Glomerular visceral epithelial cell (primary cell): ENCODE measurements around the gene C16orf54.
"Not testable (repeated sequence)": the region's sequence is repeated elsewhere in the genome, so short reads cannot be mapped to it uniquely, and the experiment has no call there.

Experiments used
- DNase-seq: peaks from one replicate; pipeline ENCODE4 v3.0.0-alpha.2; 2016; ENCODE audit errors: extremely low spot score

C16orf54 gene

DNA sequence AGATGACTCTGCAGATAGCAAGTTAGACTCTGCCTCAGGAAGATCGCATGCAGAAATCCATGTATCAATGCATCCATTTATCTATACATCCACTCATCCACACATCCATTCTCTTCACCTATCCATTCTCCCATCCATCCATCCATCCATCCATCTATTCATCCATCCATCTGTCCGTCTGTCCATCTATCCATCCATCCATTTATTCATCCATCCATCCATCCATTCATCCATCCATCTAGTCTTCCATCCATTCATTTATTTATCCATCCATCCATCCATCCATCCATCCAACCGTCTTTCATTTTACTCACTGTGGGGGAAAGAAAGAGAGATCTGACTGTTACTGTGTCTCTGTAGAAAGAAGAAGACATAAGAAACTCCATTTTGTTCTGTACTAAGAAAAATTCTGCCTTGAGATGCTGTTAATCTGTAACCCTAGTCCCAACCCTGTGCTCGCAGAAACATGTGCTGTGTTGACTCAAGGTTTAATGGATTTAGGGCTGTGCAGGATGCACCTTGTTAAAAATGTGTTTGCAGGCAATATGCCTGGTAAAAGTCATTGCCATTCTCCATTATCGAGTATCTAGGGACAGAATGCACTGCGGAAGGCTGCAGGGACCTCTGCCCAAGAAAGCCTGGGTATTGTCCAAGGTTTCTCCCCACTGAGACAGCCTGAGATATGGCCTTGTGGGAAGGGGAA is 5.7 kb downstream of the C16orf54 start:
- DNase-seq: not testable (repeated sequence)

DNA sequence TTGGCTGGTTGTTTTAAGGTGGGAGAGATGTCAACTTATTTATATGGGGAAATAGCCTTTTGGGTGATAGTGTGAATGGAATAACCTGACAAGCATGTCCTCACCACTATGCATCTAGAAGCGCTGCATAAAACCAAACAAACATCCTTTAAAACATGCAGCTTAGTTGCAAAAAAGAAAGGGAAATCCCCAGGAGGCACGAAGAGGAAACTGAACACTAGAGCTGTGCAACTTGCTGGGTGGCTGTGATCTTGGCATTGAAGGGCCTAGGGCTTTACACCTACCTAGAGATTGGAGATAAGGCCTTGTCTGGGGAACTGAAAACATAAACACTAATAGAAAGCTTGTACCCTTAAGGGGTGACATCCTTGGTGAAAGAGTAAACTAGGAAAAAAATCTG is 7.3 kb downstream of the C16orf54 start:
- DNase-seq: no peak

DNA sequence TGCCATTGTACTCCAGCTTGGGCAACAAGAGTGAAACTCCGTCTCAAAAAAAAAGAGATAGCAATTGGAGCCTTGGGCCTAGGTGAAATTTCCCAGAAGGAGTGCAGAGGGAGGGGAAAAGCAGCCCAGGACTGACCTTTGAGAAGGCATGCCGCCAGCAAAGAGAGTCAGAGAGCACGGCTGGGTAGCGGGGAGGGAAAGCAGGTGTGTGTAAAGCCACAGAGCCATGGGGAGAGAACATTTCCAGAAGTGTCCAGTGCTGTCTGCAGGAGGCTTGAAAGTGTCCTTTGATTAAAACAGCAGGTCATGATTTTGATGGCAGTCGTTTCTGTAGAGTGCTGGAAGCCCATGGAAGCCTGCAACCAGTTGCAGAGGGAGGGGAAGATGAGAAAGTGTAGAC is 8.1 kb downstream of the C16orf54 start:
- DNase-seq: no peak

DNA sequence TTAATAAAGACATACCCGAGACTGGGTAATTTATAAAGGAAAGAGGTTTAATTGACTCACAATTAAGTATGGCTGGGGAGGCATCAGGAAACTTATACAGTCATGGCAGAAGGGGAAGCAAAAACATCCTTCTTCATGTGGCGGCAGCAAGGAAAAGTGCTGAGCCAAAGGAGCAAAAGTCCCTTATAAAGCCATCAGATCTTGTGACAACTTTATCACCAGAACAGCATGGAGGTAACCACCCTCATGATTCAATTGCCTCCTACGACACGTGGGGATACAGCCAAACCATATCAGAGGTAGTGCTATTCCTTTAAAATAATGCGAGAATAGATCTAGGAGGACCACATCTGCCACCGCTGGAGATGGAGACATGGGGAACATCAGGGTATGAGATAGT is 9.0 kb downstream of the C16orf54 start:
- DNase-seq: no peak

DNA sequence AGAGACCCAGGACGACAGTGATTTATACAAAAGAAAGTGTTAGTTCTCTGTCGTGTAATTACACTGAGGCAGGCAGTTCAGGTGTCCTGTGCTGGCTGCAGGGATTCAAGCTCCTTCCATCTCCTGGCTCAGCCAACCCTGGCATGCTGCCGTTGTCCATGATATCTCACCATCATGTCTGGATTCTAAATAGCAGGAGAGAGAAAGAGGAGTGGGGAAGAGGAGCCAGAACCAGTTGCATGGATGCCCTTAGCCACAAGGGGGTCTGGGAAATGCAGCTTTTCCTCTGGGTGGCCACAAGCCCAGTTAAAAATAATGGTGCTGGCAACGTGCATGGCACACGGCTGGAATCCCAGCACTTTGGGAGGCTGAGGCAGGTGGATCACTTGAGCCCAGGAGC is 9.7 kb downstream of the C16orf54 start:
- DNase-seq: no peak

DNA sequence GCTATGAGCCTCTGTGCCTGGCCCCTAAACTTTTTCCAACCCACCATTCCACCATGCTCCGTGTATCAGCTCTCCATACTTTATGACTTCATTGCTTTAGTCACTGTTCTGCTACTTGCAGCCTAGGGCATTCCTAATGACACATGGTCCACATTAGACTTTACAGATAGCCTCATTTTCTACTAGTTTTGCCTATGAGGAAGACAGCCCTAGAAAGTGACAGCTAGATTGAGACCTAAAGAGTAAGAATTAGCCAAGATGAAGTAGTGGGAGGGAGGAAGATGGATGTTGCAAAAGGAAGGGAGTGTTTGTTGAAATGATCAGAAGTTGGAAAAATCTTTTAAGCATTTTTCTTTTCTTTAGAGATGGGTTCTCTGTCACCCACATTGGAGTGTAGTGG is 11.0 kb downstream of the C16orf54 start:
- no peak for DNase-seq

DNA sequence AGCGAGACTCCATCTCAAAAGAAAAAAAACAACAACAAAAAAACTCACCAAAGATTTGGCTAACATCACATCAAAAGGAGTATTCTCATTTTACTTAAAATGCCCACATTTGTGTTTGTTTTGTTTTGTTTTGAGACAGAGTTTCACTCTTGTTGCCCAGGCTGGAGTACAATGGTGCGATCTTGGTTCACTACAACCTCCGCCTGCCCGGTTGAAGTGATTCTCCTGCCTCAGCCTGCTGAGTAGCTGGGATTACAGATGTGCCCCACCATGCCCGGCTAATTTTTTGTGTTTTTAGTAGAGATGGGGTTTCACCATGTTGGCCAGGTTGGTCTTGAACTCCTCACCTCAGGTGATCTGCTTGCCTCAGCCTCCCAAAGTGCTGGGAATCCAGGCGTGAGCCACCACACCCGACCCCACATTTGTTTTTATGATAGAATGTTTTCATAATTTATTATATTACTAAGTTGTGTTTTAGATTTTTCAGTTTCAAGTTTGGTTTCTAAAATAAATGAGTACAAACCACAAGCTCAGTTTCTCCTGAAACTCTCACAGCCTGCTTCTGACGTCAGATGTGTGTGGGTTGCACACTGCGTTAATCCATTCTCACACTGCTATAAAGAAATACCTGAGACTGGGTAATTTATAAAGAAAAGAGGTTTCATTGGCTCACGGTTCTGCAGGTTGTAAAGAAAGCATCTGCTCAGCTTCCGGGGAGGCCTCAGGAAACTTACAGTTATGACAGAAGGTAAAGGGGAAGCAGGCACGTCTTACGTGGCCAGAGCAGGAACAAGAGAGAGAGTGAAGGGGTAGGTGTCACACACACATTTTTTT is 13.8 kb downstream of the C16orf54 start:
- DNase-seq: not testable (repeated sequence)

DNA sequence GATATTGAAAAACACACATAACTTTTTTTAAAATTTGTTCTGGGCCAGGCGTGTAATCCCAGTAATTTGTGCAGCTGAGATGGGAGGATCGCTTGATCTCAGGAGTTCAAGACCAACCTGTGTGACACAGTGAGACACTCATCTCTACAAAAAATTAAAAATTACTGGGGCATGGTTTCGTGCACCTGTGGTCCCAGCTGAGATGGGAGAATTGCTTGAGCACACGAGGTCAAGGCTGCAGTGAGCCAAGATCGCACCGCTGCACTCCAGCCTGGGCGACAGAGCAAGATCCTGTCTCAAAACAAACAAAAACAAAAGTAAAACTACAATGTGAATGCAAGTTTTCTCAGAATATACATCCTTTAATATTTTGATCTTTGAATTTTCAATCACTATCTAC is 15.1 kb downstream of the C16orf54 start:
- DNase-seq: no peak

DNA sequence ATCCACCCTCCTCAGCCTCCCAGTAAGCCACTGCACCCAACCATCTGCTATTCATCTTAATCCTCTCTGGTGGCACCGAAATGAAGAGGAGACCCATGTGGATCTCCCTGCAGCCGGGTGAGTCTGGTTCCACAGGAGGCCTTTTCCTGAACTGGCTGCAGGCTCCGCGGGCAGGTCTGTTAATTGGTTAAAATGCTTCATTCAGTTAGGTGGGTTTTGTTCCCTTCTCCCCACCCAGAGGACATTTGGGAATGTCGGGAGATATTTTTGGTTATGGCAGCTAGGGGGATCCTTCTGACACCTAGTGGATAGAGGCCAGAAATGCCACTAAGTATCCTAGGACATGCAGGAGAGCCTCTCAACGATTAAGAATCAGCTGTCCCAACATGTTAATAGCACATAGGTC is 16.7 kb downstream of the C16orf54 start:
- peak; percentile 42 for DNase-seq

DNA sequence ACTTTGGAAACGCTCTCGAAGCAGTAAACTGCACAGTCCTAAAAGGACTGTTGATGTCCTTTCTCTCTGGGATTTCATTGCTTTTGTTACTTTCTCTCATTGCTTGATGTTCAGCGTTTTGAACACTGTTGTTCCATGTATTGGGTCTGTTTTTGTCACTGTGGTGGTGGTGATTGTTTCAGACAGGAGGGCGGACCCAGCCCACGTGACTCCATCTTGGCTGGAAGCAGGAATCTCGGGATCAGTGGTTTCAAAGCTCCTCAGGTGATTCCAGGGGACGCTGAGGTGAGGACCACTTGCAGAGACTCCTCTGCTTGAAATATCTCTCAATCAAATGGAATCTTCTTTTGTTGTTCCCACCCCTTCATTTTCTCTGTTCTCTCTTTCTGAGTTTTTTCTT is 18.3 kb downstream of the C16orf54 start:
- DNase-seq: no peak

DNA sequence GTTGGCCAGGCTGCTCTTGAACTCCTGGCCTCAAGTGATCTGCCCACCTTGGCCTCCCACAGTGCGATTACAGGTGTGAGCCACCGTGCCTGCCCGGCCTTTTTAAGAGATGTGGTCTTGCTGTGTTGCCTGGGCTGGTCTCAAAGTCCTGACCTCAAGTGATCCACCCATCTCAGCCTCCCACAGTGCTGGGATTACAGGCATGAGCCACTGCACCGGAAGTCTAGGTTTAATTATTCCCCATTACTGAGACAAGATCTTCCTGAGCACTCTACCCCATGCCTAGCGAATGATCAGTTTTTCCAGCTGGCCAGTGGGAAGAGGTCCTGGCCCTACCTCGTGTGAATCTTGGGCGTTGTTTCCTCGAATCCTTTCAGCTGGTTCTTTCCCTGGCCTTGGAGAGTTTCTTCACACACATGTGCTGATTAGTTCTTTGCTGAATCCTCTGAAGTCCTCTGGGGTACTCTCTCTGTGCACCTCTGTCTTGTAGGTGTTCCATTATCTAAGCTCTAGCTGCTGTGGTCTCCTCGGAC is 18.9 kb downstream of the C16orf54 start:
- no peak for DNase-seq

DNA sequence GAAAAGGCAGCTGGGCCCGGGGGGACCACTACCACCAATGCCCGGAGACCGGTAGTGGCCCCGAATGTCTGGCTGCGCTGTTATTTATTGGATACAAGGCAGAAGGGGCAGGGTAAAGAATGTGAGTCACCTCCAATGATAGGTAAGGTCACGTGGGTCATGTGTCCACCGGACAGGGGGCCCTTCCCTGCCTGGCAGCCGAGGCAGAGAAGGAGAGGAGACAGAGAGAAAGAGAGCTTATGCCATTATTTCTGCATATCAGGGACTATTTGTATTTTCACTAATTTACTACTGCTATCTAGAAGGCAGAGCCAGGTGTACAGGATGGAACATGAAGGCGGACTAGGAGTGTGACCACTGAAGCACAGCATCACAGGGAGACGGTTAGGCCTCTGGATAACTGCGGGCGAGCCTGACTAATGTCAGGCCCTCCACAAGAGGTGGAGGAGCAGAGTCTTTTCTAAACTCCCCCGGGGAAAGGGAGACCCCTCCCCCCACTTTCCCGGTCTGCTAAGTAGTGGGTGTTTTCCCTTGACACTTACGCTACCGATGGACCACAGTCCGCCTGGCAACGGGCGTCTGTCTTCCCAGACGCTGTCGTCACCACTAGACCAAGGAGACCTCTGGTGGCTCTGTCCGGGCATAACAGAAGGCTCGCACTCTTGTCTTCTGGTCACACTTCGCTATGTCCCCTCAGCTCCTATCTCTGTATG is 24.5 kb downstream of the C16orf54 start:
- DNase-seq: peak; percentile 70

DNA sequence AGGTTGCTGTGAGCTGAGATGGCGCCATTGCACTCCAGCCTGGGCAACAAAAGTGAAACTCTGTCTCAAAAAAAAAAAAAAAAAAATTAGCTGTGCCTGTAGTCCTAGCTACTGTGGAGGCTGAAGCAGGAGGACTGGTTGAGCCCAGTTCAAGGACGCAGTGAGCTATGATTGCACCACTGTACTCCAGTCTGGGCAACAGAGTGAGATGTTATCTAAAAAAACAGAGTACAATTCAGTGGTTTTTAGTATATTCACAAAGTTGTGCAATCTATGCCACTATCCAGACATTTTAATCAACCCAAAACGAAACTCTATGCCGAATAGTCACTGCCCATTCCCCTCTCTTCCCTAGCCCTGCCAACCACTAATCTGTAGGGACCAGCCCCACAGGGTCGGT is 25.1 kb downstream of the C16orf54 start:
- no peak for DNase-seq

DNA sequence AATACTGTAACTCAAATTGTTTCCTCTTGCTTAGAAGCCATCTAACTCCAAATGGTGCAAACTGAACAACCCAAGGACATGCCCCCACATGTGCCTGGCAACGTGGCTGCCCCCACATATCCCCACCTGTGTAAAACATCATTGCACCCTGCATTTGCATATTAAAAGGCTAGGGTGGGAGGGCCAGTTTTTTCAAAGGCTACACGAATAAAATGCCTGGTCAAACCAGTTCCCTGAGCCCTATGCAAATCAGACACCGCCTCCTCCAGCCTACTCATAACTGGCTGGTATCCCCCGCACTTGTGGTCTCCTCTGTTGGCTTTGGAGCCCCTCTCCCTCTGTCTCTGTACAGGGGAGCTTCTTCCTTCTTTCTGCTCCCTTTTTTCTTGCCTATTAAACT is 26.7 kb downstream of the C16orf54 start:
- DNase-seq: no peak

DNA sequence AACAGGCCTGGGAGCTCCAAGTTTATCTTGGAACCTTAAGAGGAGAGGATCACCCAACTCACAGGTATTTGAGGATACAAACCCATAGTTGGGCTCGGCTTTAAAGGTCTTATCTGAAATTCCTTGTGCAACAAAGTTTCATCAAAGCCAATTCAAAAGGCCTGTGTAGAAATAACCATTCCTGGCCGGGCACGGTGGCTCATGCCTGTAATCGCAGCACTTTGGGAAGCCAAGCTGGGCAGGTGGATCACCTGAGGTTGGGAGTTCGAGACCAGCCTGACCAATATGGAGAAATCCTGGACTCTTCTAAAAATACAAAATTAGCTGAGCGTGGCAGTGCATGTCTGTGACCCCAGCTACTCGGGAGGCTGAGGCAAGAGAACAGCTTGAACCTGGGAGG is 28.7 kb downstream of the C16orf54 start:
- no peak for DNase-seq

DNA sequence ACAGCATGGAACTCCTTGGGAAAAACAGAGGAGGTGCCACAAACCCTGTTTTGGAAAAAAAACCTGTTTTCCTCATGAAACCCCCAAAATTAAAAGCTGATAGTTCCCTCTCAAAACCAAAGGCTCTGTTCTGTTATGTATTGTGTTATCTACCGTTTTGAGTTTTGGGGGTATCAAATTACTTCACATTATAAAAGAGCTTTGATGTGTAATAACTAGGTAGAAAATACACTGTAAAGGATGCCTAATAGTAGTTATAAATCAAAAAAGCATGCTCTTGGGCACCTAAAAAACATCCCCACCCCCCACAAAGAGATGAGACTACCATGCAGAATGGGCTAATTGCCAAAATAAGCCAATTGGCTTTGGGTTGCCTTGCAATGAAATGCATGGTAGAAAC is 30.8 kb downstream of the C16orf54 start:
- no peak for DNase-seq

DNA sequence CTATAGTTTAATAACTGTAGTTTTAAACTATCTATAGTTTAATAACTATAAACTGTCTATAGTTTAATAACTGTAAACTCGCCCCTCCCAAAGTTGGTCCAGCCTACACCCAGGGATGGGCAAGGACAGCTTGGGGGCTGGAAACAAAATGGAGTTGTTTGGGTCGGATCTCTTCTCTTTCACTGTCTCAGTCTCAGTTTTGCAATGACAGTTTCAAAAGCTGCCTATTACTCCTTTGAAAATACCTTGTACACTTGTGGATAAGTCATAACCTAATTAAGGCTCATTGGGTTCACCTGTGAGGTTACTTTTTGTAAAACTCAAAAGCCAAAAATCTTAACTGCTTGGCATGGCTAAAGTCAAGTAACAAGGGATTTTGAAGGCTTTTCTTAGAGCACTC is 31.4 kb downstream of the C16orf54 start:
- DNase-seq: no peak

DNA sequence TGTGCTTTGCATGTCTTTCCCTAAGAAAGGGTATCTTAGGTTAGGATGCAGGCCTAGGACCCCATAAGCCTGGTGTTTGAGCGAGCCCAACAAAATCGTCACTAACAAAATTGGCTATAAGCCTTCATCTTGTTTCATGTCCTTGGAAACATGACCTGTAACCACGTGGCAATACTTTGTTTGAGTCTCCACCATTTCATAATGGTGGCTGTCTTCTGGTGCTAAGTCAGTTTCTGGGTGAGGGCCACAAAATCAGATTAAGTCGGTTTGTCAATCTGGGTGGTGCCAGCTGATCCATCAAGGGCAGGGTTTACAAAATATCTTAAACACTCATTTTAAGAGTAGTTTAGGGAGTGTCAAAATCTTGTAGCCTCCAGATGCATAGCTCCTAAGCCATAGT is 33.0 kb downstream of the C16orf54 start:
- DNase-seq: no peak

DNA sequence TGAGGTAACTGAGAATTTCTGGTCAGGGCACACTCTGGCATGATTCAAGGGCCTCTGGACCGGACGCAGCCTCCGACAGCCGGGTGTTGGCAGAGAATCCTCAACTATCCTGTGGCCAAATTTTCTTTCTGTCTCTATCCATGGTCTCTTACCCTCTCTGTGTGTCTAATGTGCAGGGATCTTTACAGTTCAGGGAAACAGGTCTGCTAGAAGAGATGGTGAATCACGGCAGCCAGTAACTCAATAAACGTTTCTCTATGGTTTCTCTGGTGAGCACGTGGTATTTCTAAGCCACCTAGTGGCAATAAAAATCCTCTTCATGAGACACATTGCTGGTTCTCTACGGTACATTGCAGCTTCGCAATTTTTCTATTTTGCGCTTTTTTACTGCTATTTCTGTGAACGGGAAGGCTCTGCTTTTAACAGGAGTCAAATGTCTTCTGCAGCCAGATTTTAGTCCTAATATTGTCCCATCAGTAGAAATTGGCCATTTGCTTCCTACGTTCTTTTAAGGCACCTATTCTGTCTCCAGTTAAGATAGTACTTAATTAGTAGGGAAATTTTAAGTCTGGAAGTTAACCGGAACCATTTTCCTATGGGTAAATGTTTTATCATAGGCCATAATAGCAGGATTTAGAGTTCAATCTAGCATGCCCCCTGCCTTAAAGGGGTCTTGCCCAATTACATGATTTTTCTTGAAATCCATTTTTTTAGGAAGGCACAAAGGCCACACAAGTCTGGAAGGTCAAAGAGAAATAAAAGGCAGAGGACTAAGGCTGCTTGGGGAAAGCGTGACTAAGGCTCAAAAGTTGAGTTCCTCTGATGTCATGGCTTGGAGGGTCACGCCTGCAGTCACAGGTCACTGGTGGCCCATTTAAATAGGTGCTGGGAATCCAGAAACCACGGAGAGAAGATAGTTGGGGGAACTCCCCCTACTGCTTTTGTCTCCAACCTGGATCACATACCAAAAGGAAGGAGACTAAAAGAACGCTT is 35.3 kb downstream of the C16orf54 start:
- DNase-seq: peak; percentile 58

DNA sequence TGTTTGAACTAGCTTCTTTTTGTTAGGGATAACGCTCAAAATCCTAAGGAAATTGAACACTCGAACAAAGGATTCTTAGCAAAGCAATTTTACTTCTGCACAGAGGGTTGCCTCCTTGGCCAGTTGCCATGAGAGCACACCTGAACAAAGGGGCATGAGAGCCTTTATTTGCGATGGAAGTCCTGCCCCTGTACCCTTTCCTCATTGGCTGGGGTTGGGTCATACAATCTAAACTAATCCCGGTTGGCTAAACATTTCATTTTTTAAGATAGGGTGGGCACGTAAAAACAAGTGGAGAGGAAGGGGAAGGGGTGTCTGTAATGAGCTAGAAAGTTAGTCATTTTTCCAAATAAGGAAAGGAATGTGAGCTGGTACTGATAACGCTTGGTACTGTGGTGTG is 36.1 kb downstream of the C16orf54 start:
- DNase-seq: not testable (repeated sequence)

DNA sequence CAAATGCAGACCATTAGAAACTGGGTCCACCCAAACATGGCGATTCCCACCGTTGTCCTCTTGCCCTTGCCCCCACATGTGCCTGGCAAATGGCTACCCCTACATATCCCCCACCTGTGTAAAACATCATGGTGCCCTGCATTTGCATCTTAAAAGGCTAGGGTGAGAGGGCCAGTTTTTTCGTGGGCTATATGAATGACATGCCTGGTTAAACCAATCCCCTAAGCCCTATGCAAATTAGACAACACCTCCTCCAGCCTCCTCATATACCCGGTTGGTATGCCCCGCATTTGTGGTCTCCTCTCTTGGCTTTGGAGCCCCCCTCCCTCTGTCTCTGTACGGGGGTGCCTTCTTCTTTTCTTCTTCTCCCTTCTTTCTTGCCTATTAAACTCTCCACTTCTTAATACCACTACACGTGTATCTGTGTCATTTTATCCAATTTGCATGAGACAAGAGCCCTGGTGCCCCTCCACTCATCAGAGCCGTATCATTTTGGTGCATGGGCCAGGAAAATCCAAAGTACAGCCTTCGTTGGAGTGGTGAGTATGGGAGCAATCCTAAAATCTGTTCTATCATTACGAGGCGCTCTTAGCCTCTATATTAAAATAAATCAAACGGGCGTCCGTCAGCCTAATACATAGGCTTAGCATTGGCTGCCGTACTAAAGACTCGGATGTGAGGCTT is 36.7 kb downstream of the C16orf54 start:
- no peak for DNase-seq
